Measurements from ENCODE around the gene DIDO1. TPM values are rescaled to one million over a fixed set of nuclear protein-coding genes. Genes with fewer than 3 reads are reported as not detected.

The DIDO1 gene
- total and polyA plus RNA-seq, 2 of the 13 experiments (the other 11 are each of a cell fraction or from before 2014, with no cell fraction given), result 75.0 to 75.1 TPM

DNA sequence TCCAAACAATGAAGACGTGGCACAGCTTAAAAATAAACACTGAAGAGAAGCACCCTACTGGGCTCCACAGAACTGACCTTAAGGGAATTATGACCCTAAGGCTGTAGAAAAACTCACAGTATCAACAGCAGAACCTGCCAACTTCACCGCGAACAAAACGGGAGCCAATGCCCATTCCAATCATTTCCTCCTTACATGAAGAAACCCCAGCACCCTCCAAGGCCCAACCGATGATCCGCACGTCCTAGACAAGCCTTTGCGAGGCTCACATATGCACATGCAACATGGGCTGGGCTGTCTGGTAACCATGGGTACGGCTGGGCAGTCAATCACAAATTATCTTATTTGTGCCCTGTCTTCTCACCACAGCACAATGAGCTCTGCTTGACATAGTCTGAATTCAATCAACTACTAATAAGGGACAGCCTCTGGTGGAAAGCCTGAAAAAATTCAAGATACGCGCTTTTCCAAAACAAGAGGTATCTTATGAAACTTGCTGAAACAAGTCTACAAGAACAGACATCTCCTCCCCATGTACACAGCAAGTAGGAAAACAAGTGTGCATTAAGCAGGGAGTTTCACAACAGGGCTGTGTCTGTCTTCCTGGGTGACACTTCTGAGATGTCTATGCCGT is 1.7 kb downstream of the DIDO1 start (continued):
- TF ChIP-seq, protein P1, sequence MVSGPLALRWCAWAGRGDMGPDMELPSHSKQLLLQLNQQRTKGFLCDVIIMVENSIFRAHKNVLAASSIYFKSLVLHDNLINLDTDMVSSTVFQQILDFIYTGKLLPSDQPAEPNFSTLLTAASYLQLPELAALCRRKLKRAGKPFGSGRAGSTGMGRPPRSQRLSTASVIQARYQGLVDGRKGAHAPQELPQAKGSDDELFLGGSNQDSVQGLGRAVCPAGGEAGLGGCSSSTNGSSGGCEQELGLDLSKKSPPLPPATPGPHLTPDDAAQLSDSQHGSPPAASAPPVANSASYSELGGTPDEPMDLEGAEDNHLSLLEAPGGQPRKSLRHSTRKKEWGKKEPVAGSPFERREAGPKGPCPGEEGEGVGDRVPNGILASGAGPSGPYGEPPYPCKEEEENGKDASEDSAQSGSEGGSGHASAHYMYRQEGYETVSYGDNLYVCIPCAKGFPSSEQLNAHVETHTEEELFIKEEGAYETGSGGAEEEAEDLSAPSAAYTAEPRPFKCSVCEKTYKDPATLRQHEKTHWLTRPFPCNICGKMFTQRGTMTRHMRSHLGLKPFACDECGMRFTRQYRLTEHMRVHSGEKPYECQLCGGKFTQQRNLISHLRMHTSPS (CRISPR knock-in tag; IDR thresholded peaks at IDR 0.05; ENCODE audit: low read depth), result no peak
- TF ChIP-seq ZNF547 (CRISPR knock-in tag; IDR thresholded peaks at IDR 0.05), result peak; percentile 60; the same call in 1 of the 2 replicates
- TF ChIP-seq RORA (CRISPR knock-in tag; IDR thresholded peaks at IDR 0.05), result no peak
- TF ChIP-seq ZMYM3 (CRISPR knock-in tag; IDR thresholded peaks at IDR 0.05), result no peak
- peak; percentile 61 for TF ChIP-seq SALL1 (CRISPR knock-in tag; IDR thresholded peaks at IDR 0.05)
- no peak for TF ChIP-seq TBX3 (IDR thresholded peaks at IDR 0.05; ENCODE audit: borderline replicate concordance)
- TF ChIP-seq, protein P2, sequence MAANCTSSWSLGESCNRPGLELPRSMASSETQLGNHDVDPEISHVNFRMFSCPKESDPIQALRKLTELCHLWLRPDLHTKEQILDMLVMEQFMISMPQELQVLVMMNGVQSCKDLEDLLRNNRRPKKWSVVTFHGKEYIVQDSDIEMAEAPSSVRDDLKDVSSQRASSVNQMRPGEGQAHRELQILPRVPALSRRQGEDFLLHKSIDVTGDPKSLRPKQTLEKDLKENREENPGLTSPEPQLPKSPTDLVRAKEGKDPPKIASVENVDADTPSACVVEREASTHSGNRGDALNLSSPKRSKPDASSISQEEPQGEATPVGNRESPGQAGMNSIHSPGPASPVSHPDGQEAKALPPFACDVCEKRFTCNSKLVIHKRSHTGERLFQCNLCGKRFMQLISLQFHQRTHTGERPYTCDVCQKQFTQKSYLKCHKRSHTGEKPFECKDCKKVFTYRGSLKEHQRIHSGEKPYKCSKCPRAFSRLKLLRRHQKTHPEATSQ (CRISPR knock-in tag; IDR thresholded peaks at IDR 0.05; ENCODE audit: borderline replicate concordance), result no peak
- no peak for TF ChIP-seq AGO1 (IDR thresholded peaks at IDR 0.05; ENCODE audit: low read depth, low read length, poor library complexity, severe bottlenecking)
- TF ChIP-seq HOXA7 (CRISPR knock-in tag; IDR thresholded peaks at IDR 0.05), result no peak
- 0 out of 2 replicates have a peak, but pooled peaks have one; percentile 8 for TF ChIP-seq TBX2 (CRISPR knock-in tag; IDR thresholded peaks at IDR 0.05; ENCODE audit: borderline replicate concordance)
- 0 out of 2 replicates have a peak, but pooled peaks have one; percentile 30 for TF ChIP-seq ZNF343 (CRISPR knock-in tag; IDR thresholded peaks at IDR 0.05)
- TF ChIP-seq SALL2 (CRISPR knock-in tag; IDR thresholded peaks at IDR 0.05), result peak; percentile 59; the same call in 1 of the 2 replicates
- TF ChIP-seq ZNF891 (CRISPR knock-in tag; IDR thresholded peaks at IDR 0.05), result no peak
- no peak for TF ChIP-seq ZNF17 (CRISPR knock-in tag; IDR thresholded peaks at IDR 0.05)
- TF ChIP-seq CBX2 (IDR thresholded peaks at IDR 0.05; ENCODE audit: low read depth, low read length), result no peak
- TF ChIP-seq CBX2 (CRISPR knock-in tag; IDR thresholded peaks at IDR 0.05; ENCODE audit: low read depth), result no peak
- TF ChIP-seq ZNF34 (CRISPR knock-in tag; IDR thresholded peaks at IDR 0.05; ENCODE audit: borderline replicate concordance), result no peak; the same call in 1 of the 2 replicates
- TF ChIP-seq BORCS8-MEF2B (CRISPR knock-in tag; IDR thresholded peaks at IDR 0.05), result no peak
- TF ChIP-seq, protein P3, sequence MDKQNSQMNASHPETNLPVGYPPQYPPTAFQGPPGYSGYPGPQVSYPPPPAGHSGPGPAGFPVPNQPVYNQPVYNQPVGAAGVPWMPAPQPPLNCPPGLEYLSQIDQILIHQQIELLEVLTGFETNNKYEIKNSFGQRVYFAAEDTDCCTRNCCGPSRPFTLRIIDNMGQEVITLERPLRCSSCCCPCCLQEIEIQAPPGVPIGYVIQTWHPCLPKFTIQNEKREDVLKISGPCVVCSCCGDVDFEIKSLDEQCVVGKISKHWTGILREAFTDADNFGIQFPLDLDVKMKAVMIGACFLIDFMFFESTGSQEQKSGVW (CRISPR knock-in tag; IDR thresholded peaks at IDR 0.05; ENCODE audit: borderline replicate concordance), result no peak
- no peak for TF ChIP-seq ZNF234 (CRISPR knock-in tag; conservative IDR thresholded peaks at IDR 0.05)
- no peak for TF ChIP-seq YY1 (IDR thresholded peaks at IDR 0.05; ENCODE audit: insufficient read depth, insufficient replicate concordance, low read depth, low read length)
- TF ChIP-seq, protein P4, sequence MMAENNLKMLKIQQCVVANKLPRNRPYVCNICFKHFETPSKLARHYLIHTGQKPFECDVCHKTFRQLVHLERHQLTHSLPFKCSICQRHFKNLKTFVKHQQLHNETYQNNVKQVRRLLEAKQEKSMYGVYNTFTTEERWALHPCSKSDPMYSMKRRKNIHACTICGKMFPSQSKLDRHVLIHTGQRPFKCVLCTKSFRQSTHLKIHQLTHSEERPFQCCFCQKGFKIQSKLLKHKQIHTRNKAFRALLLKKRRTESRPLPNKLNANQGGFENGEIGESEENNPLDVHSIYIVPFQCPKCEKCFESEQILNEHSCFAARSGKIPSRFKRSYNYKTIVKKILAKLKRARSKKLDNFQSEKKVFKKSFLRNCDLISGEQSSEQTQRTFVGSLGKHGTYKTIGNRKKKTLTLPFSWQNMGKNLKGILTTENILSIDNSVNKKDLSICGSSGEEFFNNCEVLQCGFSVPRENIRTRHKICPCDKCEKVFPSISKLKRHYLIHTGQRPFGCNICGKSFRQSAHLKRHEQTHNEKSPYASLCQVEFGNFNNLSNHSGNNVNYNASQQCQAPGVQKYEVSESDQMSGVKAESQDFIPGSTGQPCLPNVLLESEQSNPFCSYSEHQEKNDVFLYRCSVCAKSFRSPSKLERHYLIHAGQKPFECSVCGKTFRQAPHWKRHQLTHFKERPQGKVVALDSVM (CRISPR knock-in tag; IDR thresholded peaks at IDR 0.05), result no peak
- no peak for TF ChIP-seq PHB2 (IDR thresholded peaks at IDR 0.05; ENCODE audit: partially characterized antibody)
- no peak for TF ChIP-seq ZNF563 (CRISPR knock-in tag; IDR thresholded peaks at IDR 0.05)
- TF ChIP-seq SNRNP70 (IDR thresholded peaks at IDR 0.05; ENCODE audit: low read depth, low read length), result no peak

All from HepG2 (cell line).